OCI-LY3 (cell line): ENCODE data around the gene FAM89A.

Experiments
- EZH2phosphoT487 ChIP-seq: fragments of 200-600 bp; shearing (Covaris generic); IDR thresholded peaks from 2 replicates; pipeline ENCODE4 v1.6.1; 2018; ENCODE audit warnings: antibody characterized with exemption, mixed run types, low read depth
- TF ChIP-seq, protein P1 (sequence below): fragments of 200-600, 300-600 bp; sonication (generic); IDR thresholded peaks from 2 replicates; pipeline ENCODE4 v1.5.1; 2014; ENCODE audit warnings: antibody characterized with exemption, low read length, low read depth

DNA sequence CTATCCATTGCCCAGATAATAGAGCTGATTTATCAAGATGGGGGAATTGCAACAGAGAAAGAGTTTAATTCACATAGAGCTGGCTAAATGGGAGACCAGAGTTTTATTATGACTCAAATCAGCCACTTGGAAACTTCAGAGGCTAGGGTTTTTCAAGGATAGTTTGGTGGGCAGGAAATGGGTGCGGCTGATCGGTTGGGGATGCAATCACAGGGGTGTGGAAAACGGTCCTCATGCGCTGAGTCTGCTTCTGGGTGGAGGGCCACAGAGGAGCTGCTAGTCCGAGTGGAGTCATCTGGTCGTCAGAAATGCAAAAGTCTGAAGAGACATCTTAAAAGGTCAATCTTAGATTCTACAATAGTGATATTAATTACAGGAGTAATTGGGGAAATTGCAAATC lies 32.0 kb upstream of the FAM89A start:
- TF ChIP-seq, protein P1, sequence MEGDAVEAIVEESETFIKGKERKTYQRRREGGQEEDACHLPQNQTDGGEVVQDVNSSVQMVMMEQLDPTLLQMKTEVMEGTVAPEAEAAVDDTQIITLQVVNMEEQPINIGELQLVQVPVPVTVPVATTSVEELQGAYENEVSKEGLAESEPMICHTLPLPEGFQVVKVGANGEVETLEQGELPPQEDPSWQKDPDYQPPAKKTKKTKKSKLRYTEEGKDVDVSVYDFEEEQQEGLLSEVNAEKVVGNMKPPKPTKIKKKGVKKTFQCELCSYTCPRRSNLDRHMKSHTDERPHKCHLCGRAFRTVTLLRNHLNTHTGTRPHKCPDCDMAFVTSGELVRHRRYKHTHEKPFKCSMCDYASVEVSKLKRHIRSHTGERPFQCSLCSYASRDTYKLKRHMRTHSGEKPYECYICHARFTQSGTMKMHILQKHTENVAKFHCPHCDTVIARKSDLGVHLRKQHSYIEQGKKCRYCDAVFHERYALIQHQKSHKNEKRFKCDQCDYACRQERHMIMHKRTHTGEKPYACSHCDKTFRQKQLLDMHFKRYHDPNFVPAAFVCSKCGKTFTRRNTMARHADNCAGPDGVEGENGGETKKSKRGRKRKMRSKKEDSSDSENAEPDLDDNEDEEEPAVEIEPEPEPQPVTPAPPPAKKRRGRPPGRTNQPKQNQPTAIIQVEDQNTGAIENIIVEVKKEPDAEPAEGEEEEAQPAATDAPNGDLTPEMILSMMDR, result no peak
- TF ChIP-seq EZH2phosphoT487, result no peak
